A204.1 (cell line): ENCODE data around the gene SLC5A5.
"Not testable (repeated sequence)": the region's sequence is repeated elsewhere in the genome, so short reads cannot be mapped to it uniquely, and the experiment has no call there.

Experiments used
- FAIRE-seq: peaks from 2 replicates; lab custom pipeline; 2012; peaks lifted over from hg19 to GRCh38; lab: Jason Lieb, UNC

The SLC5A5 gene

GRCh38 chr19:17872251-17873001, 681 bp downstream of the SLC5A5 start:
- FAIRE-seq: no peak

GRCh38 chr19:17873786-17874757, 2.3 kb downstream of the SLC5A5 start:
- no peak for FAIRE-seq

GRCh38 chr19:17874758-17875135, 3.0 kb downstream of the SLC5A5 start:
- no peak for FAIRE-seq

DNA sequence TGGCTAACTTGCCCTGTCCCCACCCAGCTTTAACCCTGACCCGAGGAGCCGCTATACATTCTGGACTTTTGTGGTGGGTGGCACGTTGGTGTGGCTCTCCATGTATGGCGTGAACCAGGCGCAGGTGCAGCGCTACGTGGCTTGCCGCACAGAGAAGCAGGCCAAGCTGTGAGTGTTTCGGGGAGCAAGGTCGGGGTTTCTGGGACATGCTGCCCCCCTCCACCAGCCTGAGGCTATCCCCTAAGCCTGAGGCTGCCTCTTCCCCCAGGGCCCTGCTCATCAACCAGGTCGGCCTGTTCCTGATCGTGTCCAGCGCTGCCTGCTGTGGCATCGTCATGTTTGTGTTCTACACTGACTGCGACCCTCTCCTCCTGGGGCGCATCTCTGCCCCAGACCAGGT, 6.0 kb downstream of the SLC5A5 start:
- FAIRE-seq: no peak

- no peak for FAIRE-seq
Measured at GRCh38 chr19:17879466-17879865, 7.7 kb downstream of the SLC5A5 start.

- FAIRE-seq: no peak
Measured at GRCh38 chr19:17881701-17882100, 10.0 kb downstream of the SLC5A5 start.

GRCh38 chr19:17883627-17884410, 12.1 kb downstream of the SLC5A5 start:
- no peak for FAIRE-seq

DNA sequence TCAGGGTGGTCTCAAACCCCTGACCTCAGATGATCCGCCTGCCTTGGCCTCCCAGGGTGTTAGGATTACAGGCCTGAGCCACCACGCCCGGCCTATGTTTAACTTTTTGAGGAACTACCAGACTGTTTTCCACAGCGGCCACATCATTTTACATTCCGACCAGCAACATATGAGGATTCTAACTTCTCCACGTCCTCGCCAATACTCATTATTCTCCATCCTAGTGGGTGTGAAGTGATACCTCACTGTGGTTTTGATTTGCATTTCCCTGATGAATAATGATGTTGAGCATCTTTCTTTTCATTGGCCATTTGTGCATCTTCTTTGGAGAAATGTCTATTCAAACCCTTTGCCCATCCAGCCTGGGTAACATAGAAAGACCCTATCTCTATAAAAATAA, 14.8 kb downstream of the SLC5A5 start:
- FAIRE-seq: no peak

DNA sequence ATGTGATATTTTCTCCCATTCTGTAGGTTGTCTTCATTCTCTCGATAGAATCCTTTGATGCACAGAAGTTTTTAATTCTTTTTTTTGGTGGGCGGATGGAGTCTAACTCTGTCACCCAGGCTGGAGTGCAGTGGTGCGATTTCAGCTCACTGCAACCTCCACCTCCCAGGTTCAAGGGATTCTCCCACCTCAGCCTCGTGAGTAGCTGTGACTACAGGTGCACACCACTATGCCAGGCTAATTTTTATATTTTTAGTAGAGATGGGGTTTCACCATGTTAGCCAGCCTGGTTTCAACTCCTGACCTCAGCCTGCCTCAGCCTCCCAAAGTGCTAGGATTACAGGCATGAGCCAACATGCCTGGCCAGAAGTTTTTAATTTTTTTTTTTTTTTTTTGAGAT, 15.5 kb downstream of the SLC5A5 start:
- FAIRE-seq: not testable (repeated sequence)

DNA sequence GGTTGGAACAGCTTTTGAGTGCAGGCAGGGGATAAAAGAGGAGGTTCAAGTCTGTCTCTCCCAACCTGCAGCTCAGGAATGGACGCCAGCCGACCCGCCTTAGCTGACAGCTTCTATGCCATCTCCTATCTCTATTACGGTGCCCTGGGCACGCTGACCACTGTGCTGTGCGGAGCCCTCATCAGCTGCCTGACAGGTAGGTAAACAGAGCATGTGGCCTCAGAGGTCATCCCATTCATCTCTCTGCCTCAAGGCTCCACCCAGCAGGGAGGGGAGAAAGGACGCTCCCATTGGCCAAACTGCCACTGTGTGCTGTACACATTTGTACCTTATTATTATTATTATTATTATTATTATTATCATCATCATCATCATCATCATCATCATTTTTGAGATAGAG, 16.5 kb downstream of the SLC5A5 start:
- FAIRE-seq: no peak

DNA sequence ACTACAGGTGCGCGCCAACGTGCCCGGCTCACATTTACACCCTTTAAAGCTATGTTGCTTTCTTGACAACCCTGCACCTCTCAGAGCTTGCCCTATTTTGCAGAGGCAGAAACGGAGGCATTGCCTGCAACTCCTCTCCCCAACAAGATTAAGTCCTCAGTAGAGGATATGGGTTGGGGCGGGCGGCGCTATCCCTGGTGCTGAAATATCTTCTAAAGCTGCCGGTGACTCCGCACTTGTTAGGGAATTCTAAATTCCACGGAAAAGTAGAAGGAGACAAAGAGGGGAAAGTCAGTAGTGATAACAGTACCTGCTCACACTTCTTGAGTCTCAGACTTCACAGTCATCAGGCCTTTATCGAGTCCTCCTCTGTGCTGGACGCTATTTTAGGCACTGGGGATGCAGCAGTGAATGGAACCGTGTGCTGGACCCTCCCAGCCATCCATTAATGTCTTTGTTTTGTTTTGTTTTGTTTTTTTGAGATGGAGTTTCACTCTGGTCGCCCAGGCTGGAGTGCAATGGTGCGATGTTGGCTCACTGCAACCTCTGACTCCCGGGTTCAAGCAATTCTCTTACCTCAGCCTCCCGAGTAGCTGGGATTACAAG, 18.0 kb downstream of the SLC5A5 start:
- FAIRE-seq: no peak

- no peak for FAIRE-seq
Measured at GRCh38 chr19:17893766-17894165, 22.0 kb downstream of the SLC5A5 start.

DNA sequence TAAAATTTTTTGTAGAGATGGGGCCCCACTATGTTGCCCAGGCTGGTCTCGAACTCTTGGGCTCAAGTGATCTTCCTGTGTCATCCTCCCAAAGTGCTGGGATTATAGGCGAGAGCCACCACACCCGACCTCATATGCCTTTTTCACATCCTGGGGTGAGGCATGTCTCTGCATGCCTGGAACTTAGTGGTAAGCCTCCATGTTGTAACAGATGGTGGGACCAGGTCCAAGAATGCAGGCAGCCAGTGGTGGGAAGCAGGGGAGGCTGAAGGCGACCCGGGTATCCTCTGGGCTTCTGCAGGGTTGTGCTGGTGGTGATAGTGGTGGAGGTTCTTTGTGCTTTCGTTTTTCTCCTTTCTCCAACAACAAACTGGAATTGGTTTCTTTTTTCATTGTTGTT, 31.0 kb downstream of the SLC5A5 start:
- no peak for FAIRE-seq

DNA sequence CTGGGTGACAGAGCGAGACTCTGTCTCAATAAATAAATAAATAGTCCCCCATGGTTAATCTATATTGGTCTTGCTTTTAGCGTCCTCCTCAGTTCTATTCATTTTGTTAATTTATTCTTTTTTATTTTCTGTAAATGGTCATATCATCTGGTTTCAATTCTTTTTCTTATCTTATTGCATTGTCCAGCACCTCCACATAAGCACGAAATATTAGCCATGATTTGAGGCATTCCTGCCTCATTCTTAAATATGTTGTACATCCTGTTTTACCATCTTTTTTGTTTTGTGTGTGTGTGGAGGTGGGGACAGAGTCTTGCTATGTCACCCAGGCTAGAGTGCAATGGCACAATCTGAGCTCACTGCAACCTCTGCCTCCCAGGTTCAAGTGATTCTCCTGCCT, 36.5 kb downstream of the SLC5A5 start:
- no peak for FAIRE-seq

DNA sequence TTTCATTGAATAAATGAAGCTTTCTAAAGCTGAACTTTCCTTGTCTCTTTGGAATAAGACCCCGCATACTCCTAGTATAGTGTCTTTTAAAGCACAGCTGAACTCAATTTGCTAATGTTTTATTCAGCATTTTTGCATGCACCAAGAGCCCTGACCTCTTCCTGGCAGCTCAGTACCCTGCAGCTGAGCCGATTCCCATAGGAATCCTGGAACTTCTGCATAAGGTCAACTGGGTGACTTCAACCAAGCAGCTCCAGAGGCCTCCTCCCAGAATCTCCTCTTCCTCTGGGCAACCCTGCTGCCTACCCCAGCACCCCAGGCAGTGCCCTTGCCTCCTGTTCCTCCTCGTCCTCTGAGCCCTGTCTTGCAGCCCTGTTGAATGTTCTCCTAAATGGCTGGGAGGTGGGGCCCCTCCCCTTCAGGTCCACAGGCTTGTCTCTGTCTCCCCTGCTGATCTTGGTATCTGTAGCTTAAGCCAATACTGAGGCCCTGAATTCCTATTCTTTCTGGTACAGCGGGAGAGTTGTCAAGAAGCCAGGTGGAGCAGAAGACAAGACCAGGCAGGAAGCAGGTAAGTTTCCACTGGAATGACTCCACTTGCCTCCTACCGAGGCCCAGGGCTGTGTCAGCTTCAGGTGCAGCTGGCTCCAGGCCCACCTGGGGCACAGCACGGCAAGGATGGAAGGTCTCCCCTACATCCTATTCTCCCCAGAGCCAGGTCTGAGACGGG, 37.4 kb downstream of the SLC5A5 start:
- no peak for FAIRE-seq

- no peak for FAIRE-seq
Measured at GRCh38 chr19:17910791-17911360, 39.1 kb downstream of the SLC5A5 start.

- no peak for FAIRE-seq
Measured at GRCh38 chr19:17915940-17916593, 44.3 kb downstream of the SLC5A5 start.

DNA sequence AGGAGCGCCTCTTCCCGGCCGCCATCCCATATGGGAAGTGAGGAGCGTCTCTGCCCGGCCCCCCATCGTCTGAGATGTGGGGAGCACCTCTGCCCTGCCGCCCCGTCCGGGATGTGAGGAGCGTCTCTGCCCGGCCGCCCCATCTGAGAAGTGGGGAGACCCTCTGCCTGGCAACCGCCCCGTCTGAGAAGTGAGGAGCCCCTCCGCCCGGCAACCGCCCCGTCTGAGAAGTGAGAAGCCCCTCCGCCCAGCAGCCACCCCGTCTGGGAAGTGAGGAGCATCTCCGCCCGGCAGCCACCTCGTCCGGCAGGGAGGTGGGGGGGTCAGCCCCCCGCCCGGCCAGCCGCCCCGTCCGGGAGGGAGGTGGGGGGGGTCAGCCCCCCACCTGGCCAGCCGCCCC, 46.4 kb downstream of the SLC5A5 start:
- not testable (repeated sequence) for FAIRE-seq

DNA sequence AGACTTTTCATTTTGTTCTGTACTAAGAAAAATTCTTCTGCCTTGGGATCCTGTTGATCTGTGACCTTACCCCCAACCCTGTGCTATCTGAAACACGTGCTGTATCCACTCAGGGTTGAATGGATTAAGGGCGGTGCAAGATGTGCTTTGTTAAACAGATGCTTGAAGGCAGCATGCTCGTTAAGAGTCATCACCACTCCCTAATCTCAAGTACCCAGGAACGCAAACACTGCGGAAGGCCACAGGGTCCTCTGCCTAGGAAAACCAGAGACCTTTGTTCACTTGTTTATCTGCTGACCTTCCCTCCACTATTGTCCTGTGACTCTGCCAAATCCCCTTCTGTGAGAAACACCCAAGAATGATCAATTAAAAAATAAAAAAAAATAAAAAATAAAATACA, 47.4 kb downstream of the SLC5A5 start:
- not testable (repeated sequence) for FAIRE-seq

GRCh38 chr19:17920527-17920926, 48.8 kb downstream of the SLC5A5 start:
- no peak for FAIRE-seq

DNA sequence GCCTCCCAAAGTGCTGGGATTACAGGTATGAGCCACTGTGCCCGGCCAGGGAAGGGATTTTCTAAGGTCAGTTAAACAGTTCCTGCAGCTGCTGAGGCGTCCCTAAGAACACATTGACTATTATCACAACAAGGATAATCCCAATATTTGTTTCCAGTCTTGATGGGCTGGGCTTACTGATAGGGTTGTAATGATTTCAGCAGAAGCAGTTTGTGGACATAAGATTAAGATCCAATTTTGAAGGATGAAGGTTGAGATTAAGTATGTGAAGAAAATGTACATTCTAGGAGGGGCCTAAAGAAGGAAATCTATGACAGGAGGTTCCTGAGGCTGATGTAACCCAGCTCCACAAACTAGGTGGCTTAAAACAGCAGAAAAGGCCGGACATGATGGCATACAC, 50.4 kb downstream of the SLC5A5 start:
- FAIRE-seq: no peak
